PFSK-1 (cell line): ENCODE data around the gene CDKN2B-AS1.

Experiments used
- POLR2AphosphoS5 ChIP-seq: IDR thresholded peaks from 2 replicates; pipeline ENCODE4 v1.6.1; 2012; ENCODE audit warnings: low read depth, mild to moderate bottlenecking, control low read depth, low read length, moderate library complexity
- REST ChIP-seq, 2 experiments: IDR thresholded peaks; 2 replicates each; pipeline versions ENCODE4 v1.6.1 to v1.8.0; 2011 to 2012; ENCODE audit warnings: low read depth in 2 of 2, low read length in 2 of 2, control low read depth in 1 of 2, inconsistent platforms in 1 of 2, mild to moderate bottlenecking in 1 of 2, moderate library complexity in 1 of 2; ENCODE audit not compliant: insufficient read depth in 1 of 2
- SIN3A ChIP-seq: IDR thresholded peaks from 2 replicates; pipeline ENCODE4 v1.6.1; 2012; ENCODE audit warnings: mild to moderate bottlenecking, low read length, moderate library complexity, borderline replicate concordance; ENCODE audit not compliant: insufficient read depth
- TAF1 ChIP-seq: IDR thresholded peaks from 2 replicates; pipeline ENCODE4 v1.6.1; 2012; ENCODE audit warnings: low read length, control low read depth, borderline replicate concordance; ENCODE audit not compliant: insufficient read depth

GRCh38 chr9:22009506-22009867, 14.9 kb downstream of the CDKN2B-AS1 start:
- TF ChIP-seq TAF1: no peak
- TF ChIP-seq SIN3A: no peak
- TF ChIP-seq POLR2AphosphoS5: no peak; the same call in 1 of the 2 replicates
- TF ChIP-seq REST (IDR thresholded peaks at IDR 0.05; ENCODE audit: insufficient read depth in 1 of 2, low read depth in 2 of 2, low read length in 2 of 2): peak in 1 of 2 experiments; percentile 47; a peak in 2 of 4 replicates
